Activated CD4-positive, CD25-positive, alpha-beta regulatory T cell treated with anti-CD3 and anti-CD28 coated beads, Interleukin-2, amount 50 U/mL, for 24 hours (primary cell): ENCODE measurements around the gene B4GALT5.
A peak's percentile ranks its signal among the peaks of the same experiment; 100 is the strongest.
"Not testable (repeated sequence)": the region's sequence is repeated elsewhere in the genome, so short reads cannot be mapped to it uniquely, and the experiment has no call there.

Experiments
- ATAC-seq, 2 donors: fragments of 150-1000 bp; cut with Tn5 transposase; one replicate each; pipeline ENCODE4 v1.10.0; 2021; ENCODE audit warnings: mild to moderate bottlenecking in 1 of 2, moderate library complexity in 1 of 2

Gene B4GALT5

GRCh38 chr20:49677777-49678758, 35.6 kb downstream of the B4GALT5 start:
- ATAC-seq: no peak

- ATAC-seq: peak; percentile 77 to 79
Measured at GRCh38 chr20:49676581-49677291, 36.9 kb downstream of the B4GALT5 start.

GRCh38 chr20:49675368-49676151, 38.1 kb downstream of the B4GALT5 start:
- peak in 1 of 2 donors; percentile 22 for ATAC-seq

- no peak for ATAC-seq
Measured at GRCh38 chr20:49674383-49675352, 39.0 kb downstream of the B4GALT5 start.

- ATAC-seq: no peak
Measured at GRCh38 chr20:49672096-49672664, 41.5 kb downstream of the B4GALT5 start.

GRCh38 chr20:49671433-49671832, 42.2 kb downstream of the B4GALT5 start:
- no peak for ATAC-seq

GRCh38 chr20:49669601-49670189, 44.0 kb downstream of the B4GALT5 start:
- ATAC-seq: peak; percentile 84 to 85

- not testable (repeated sequence) for ATAC-seq
Measured at GRCh38 chr20:49668878-49669195, 44.8 kb downstream of the B4GALT5 start.

GRCh38 chr20:49668181-49668877, 45.3 kb downstream of the B4GALT5 start:
- peak; percentile 34 to 39 for ATAC-seq

GRCh38 chr20:49666911-49667310, 46.8 kb downstream of the B4GALT5 start:
- ATAC-seq: no peak

GRCh38 chr20:49665796-49666195, 47.9 kb downstream of the B4GALT5 start:
- no peak for ATAC-seq

- no peak for ATAC-seq
Measured at GRCh38 chr20:49664612-49665313, 48.9 kb downstream of the B4GALT5 start.

GRCh38 chr20:49663112-49663511, 50.6 kb downstream of the B4GALT5 start:
- no peak for ATAC-seq

- ATAC-seq: no peak
Measured at GRCh38 chr20:49661560-49662329, 51.9 kb downstream of the B4GALT5 start.

GRCh38 chr20:49660912-49661311, 52.8 kb downstream of the B4GALT5 start:
- ATAC-seq: no peak

GRCh38 chr20:49659056-49659455, 54.6 kb downstream of the B4GALT5 start:
- no peak for ATAC-seq

GRCh38 chr20:49658508-49658907, 55.2 kb downstream of the B4GALT5 start:
- no peak for ATAC-seq

- no peak for ATAC-seq
Measured at GRCh38 chr20:49657118-49657901, 56.4 kb downstream of the B4GALT5 start.
